ENCODE measurements around the gene PODN.

Gene PODN

DNA sequence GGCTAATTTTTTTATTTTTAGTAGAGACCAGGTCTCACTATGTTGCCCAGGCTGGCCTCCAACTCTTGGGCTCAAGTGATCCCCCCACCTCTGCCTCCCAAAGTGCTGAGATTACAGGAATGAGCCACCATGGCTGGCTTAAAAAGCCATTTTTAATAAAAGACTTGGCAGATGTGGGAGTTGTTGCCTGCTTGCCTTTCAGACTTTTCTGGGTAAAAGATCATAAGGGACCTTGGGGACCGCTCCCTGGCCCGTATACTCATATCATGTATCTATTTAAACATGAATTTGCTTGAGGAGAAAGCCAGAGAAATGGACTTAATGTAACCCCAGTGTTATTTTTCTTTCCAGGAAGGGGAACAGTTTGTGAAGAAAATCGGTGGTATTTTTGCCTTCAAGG is 23.4 kb upstream of the PODN start:
- TF ChIP-seq GATA3 (IDR thresholded peaks at IDR 0.05; ENCODE audit: low read depth, low read length) = no peak
- no peak for TF ChIP-seq GATA2 (IDR thresholded peaks at IDR 0.05; ENCODE audit: low read depth, low read length)

DNA sequence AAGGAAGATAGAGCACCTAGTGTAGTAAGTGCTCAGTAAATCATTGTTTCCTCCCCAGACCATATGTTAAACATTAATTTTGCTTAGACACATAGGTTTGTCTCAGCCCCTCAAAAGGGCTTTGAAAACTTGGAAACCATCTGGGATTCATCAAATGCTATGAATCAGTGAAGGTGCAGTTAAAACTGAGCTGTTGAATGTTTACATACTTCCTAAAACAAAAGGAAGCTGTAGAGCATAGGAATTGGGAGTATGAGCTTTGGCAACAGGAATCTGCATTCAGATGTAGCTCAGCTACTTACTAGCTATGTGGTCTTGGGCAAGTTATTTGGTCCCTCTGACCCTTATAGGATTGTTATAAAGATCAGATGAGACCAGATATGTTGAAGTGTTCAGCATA is 18.7 kb upstream of the PODN start:
- TF ChIP-seq GATA2 (IDR thresholded peaks at IDR 0.05; ENCODE audit: low read depth, low read length) (no peak), GATA3 (IDR thresholded peaks at IDR 0.05; ENCODE audit: low read depth, low read length) (no peak)

DNA sequence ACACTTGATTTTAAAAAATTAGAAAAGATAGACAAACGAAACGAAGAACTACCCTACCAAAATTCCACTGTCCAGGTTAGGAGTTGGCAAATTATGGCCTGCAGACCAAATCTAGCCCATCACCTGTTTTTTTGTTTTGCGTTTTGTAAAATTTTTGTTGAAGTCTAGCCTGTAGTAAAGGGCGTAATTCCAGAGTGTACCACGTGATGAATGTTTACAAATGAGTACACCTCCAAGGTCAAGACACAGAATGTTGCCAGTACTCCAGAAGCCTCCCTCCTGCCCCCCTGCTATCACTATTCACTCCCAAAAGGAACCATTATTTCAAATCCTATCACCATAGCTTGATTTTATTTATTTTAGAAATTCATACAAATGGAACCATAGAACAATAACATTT is 17.1 kb upstream of the PODN start:
- TF ChIP-seq GATA3 (IDR thresholded peaks at IDR 0.05; ENCODE audit: low read depth, low read length) (no peak), GATA2 (IDR thresholded peaks at IDR 0.05; ENCODE audit: low read depth, low read length) (no peak)

DNA sequence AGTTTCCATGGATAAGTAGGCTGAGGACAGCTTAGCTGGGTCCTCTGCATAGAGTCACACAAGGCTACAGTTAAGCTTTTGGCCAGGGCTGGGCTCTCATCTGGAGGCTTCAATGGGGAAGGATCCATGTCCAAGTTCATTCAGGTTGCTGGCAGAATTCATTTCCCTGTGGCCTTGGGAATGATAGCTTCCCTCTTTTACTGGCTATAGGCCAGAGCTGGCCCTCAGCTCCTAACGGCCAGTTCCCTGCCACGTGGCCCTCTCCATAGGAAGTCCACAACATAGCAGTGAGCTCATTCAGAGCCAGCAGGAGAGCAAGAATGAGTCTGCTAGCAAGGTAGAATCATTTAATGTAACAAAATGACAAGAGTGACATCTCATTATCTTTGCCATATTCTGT is 15.1 kb upstream of the PODN start:
- TF ChIP-seq GATA2 (IDR thresholded peaks at IDR 0.05; ENCODE audit: low read depth, low read length) (no peak), GATA3 (IDR thresholded peaks at IDR 0.05; ENCODE audit: low read depth, low read length) (no peak)

DNA sequence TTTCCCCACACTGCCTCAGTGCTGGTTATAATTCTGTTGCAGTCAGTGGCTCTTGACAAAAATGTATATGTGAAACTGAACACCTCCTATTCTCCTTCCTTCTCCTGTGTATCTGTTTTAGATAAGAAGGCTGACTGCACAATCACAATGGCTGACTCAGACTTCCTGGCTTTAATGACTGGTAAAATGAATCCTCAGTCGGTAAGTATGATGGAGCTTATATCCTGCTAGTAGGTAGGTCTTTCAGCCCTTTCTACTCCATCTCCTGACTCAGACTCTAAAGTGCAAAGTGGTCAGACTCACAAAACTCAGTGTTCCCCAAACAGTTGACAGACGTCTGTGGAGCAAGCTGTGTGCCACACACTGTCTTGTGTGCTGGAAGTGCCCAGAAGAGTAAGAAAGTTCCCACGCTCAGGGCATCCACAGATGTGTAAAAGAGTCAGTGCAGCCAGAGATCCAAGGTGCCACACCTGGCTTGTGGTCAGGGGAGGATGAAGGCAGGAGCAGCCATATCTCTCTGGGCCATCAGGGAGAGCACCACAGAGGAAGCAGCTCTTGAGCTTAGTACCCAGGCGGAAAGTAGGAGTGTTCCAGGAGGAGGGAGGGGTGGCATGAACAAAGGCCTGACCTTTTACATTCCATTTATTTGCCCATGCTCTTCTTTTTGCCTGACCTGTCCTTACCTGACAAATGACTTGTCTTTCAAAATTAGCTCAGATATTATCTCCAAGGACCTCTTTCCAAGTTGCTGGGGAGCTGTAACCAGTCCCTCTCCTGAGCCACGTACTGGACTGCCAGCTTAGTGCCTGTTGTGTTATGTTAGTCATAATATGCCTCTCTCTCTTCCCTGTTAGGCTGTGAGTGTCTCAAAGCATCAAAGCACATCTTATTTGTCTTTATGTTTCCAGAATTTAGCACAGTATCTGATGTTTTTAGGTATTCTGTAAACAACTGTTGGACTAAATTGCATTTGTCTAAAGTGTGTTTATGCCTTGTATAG is 14.0 kb upstream of the PODN start:
- TF ChIP-seq GATA2 (IDR thresholded peaks at IDR 0.05; ENCODE audit: low read depth, low read length) = peak; percentile 17; the same call in 1 of the 2 replicates
- TF ChIP-seq GATA3 (IDR thresholded peaks at IDR 0.05; ENCODE audit: low read depth, low read length) = no peak

DNA sequence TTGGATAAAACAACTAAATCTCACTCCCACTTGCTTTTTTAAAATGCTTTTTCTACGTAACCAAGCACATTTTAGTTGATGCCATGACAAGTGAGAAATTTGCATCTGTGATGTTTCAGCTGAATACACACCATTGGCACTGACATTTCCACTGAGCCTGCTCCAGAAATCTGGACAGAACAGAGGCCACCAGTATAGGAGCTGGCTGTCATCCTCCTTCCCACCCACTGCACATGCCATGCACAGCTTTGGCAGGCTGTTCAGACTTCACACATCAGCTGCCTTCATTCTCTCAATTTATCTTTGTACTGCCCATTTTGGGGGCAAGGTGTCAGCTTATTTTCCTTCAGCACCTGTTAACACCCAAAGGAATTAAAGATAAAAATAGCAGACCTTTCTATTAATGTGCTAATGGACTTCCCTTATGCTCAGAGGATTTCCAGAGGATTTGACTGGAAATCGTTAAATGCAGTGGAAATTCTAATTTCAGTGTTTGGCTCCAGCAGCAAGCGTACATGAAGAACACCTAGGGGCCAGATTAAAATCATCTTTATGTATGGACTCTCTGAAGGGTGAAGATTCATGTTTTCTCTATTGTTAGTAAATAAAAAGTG is 12.9 kb upstream of the PODN start:
- TF ChIP-seq GATA2 (IDR thresholded peaks at IDR 0.05; ENCODE audit: low read depth, low read length) (no peak), GATA3 (IDR thresholded peaks at IDR 0.05; ENCODE audit: low read depth, low read length) (no peak)

DNA sequence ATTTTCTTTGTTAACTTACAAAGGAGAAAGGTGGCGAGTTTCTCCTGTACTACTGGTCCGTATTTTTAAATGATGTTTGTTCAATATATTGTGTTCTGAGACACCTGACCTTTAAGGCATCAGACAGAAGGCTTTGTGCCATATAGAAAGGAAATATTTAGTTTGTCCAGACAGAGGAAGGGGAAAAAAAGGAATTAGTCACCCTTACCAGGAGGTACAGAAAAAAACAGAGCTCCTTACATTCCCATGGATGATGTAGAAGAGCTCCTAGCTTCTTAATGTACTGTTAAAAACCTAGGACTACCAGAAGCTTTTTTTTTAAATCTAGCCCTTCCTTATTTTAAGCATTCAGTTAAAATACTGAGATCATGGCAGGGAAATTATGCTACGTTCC is 12.4 kb upstream of the PODN start:
- TF ChIP-seq GATA3 (IDR thresholded peaks at IDR 0.05; ENCODE audit: low read depth, low read length) (no peak), GATA2 (IDR thresholded peaks at IDR 0.05; ENCODE audit: low read depth, low read length) (no peak)

DNA sequence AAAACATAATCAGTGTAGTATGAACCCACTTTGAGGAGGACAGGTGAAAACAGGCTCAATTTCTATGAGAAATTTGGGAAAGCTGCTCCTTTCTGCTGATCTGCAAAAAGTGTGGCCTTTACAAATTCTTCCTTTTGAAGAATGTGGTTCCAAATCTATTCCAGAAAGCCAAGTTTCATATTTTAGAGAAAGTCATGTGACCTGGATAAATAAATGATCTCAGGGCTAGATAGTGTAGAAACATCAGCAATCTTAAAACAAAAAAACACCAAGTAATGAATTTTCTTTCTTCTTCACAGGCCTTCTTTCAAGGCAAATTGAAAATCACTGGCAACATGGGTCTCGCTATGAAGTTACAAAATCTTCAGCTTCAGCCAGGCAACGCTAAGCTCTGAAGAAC is 11.7 kb upstream of the PODN start:
- TF ChIP-seq GATA2 (IDR thresholded peaks at IDR 0.05; ENCODE audit: low read depth, low read length) (no peak), GATA3 (IDR thresholded peaks at IDR 0.05; ENCODE audit: low read depth, low read length) (no peak)

DNA sequence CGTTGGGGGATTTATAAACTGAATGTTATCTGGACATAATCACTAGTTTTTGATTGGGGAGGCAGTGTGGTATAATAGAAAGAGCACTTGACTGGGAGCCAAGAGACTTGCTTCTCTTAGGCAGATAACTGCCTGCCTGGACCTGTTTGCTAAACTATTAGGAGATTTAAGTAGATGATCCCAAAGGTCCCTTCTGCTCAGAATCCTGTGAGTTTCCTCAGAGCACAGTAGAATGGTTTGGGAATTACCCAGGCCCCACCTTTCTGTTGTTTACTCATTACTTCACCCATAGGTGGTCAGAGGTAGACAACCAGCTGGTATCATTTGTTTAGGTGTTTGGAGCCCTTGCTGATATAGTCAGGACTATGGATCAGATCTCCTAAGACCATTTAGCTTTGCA is 10.3 kb upstream of the PODN start:
- TF ChIP-seq GATA3 (IDR thresholded peaks at IDR 0.05; ENCODE audit: low read depth, low read length) (no peak), GATA2 (IDR thresholded peaks at IDR 0.05; ENCODE audit: low read depth, low read length) (no peak)

DNA sequence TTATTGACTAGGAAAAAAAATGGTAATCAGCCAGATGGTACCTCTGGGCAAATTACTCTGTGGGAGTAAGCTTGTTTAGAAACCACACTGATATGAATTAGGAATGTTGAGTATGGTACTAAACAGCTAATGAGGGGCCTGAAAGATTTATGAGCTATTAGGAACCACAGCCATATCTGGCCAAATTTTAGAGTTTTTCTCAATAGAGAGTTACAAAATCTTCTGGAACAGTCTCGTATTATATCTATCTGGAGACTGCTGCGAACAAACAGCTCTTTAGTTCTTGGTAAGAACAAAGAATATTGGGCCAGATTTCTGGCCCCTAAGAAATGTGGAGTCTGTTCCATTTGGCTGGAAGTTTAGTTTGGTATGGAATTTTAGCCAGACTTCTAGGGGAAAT is 4.9 kb upstream of the PODN start:
- TF ChIP-seq GATA2 (IDR thresholded peaks at IDR 0.05; ENCODE audit: low read depth, low read length) (no peak), GATA3 (IDR thresholded peaks at IDR 0.05; ENCODE audit: low read depth, low read length) (no peak)

DNA sequence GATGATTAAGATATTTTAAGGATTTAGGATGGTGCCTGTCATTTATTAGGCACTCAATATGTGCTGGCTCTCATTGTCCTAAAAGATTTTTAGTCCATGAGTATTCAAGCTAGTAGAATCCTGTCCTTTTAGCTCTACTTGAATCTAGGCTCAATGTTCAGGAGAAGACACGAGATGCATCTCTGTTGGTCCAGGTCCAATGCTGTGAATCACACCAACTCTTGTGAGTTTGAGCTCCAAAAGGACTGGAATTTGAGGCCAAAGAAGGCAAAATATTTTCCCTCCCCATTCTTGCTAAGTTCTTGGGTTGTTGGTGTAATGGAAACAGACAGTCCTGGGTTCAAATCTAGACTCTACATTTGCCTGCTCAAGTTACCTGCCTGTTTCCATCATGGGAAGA is 1.4 kb upstream of the PODN start:
- TF ChIP-seq GATA3 (IDR thresholded peaks at IDR 0.05; ENCODE audit: low read depth, low read length) = no peak
- TF ChIP-seq GATA2 (IDR thresholded peaks at IDR 0.05; ENCODE audit: low read depth, low read length) = no peak

DNA sequence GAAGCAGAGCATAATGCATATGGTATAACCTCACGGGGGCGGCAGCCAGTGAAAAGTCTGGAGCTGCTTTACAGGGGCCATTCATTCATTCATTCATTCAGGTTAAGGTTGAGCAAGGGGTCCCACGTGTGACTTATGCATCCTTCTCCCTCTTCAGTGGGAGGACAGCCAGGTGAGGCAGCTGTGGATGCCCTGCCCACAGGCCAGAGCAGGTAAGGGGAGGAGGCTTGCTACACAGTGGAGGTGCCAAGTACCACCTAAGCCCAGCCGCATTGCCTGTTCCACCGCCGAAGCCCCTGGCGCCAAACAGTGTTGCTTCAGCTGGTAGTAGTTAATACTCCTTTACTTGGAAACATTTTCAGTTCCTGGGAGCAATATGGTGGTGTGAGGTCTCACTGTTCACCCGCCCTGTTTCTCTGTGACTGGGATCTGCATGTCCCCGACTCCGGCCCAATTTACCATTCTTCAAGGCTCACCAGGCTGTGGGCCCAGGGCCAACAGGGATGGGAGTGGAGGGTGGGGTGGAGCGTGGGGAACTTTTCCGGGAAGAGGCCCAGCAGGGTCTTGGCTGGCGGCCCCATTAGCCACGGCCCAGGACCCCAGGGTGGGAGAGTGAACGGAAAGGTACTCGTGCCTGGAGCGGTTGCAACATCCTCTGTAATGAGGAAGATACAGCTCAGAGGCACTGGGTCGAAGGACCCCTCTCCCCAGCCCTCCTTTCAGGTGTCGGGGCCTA is 722 bp upstream of the PODN start:
- no peak for TF ChIP-seq GATA2 (IDR thresholded peaks at IDR 0.05; ENCODE audit: low read depth, low read length)
- no peak for TF ChIP-seq GATA3 (IDR thresholded peaks at IDR 0.05; ENCODE audit: low read depth, low read length)

DNA sequence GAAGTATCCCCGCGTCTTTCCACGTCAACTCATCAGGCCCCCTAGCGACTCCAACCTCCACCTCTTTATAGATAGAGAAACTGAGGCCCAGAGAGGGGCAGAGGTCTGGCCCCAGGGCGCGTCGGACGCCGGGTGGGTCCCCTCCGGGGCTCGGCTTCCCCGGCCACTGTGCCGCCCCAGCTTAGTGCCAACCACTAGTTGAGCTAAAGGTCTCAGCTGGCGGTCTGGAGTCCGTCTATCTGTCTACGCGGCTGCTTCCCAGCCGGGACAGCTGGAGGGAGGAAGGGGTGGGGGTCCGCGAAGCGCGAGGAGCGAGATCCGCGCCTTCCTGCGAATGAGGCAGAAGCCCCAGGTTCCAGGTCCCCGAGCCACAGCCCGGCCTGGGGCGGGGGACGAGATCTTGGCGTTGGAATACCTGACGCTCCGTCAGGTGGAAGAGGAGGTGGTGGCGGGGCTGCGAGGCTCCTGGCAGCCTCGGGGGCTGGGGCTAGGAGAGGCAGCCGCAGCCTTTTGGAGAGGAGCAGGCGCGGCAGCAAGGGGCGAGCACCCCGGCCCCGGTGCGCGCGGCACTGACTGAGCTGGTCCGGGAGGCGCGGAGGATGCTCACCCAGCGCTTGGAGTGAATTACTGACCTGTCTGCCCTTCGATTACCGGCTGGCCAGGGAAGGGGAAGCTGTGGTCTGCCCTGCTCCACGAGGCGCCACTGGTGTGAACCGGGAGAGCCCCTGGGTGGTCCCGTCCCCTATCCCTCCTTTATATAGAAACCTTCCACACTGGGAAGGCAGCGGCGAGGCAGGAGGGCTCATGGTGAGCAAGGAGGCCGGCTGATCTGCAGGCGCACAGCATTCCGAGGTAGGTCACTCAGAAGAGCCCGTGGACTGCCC is 937 bp downstream of the PODN start:
- no peak for TF ChIP-seq GATA3 (IDR thresholded peaks at IDR 0.05; ENCODE audit: low read depth, low read length)
- TF ChIP-seq GATA2 (IDR thresholded peaks at IDR 0.05; ENCODE audit: low read depth, low read length) = no peak

Data from SH-SY5Y (cell line).